ENCODE data around the gene GGPS1. TPM values are rescaled to one million over a fixed set of nuclear protein-coding genes. Genes with fewer than 3 reads are reported as not detected.

GGPS1 gene
- polyA plus RNA-seq, 1 donor (not counting 4 experiments of a cell fraction or from before 2014, with no cell fraction given) = 40.8 TPM

GRCh38 chr1:235342039-235342438 lies 13.7 kb downstream of the GGPS1 start:
- TF ChIP-seq, protein P1, sequence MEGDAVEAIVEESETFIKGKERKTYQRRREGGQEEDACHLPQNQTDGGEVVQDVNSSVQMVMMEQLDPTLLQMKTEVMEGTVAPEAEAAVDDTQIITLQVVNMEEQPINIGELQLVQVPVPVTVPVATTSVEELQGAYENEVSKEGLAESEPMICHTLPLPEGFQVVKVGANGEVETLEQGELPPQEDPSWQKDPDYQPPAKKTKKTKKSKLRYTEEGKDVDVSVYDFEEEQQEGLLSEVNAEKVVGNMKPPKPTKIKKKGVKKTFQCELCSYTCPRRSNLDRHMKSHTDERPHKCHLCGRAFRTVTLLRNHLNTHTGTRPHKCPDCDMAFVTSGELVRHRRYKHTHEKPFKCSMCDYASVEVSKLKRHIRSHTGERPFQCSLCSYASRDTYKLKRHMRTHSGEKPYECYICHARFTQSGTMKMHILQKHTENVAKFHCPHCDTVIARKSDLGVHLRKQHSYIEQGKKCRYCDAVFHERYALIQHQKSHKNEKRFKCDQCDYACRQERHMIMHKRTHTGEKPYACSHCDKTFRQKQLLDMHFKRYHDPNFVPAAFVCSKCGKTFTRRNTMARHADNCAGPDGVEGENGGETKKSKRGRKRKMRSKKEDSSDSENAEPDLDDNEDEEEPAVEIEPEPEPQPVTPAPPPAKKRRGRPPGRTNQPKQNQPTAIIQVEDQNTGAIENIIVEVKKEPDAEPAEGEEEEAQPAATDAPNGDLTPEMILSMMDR (optimal IDR thresholded peaks at IDR 0.05 in 1 of 3, IDR thresholded peaks at IDR 0.05 in 1 of 3, conservative IDR thresholded peaks at IDR 0.05 in 1 of 3; ENCODE audit: extremely low read depth in 1 of 3, insufficient read depth in 2 of 3, low read length in 3 of 3) = no peak
- no peak for TF ChIP-seq EZH2 (IDR thresholded peaks at IDR 0.05; ENCODE audit: low read length)
- no peak for DNase-seq (ENCODE audit: low read depth, low spot score)
- FAIRE-seq = no peak
- H3K9ac ChIP-seq (ENCODE audit: control insufficient read depth, extremely low read depth, insufficient read depth, low read length) = no peak overlapping the region
- H4K20me1 ChIP-seq (ENCODE audit: control insufficient read depth, extremely low read depth, insufficient read depth, low read length) = no peaks in the 10 kb centered on the region
- no peaks in the 10 kb centered on the region for H3K79me2 ChIP-seq (ENCODE audit: control insufficient read depth, insufficient read depth, low read length)
- no peak overlapping the region for H3K27ac ChIP-seq (ENCODE audit: control insufficient read depth, insufficient read depth, low read length)
- H3K4me1 ChIP-seq (ENCODE audit: control insufficient read depth, extremely low read depth, insufficient read depth, low read length) = no peaks in the 10 kb centered on the region
- H3K27me3 ChIP-seq (ENCODE audit: control insufficient read depth, extremely low read depth, insufficient read depth, low read length) = no peaks in the 10 kb centered on the region
- no peak overlapping the region for H3K4me3 ChIP-seq (ENCODE audit: control insufficient read depth in 2 of 3, extremely low read depth in 1 of 3, insufficient read depth in 2 of 3, low read depth in 1 of 3, low read length in 3 of 3)
- H2AFZ ChIP-seq (ENCODE audit: control insufficient read depth, low read length) = no peak overlapping the region
- peaks cover 3 to 4% of the 10 kb centered on the region in 2 experiments for H3K36me3 ChIP-seq (ENCODE audit: control insufficient read depth in 2 of 2, extremely low read depth in 1 of 2, insufficient read depth in 2 of 2, low read length in 2 of 2)
- H3K9me3 ChIP-seq (ENCODE audit: control insufficient read depth, low read depth, low read length) = no peaks in the 10 kb centered on the region
- no peak overlapping the region for H3K4me2 ChIP-seq (ENCODE audit: control insufficient read depth, extremely low read depth, insufficient read depth, low read depth, low read length)
- dilution Hi-C loops (cut with MboI; ENCODE audit: extremely low pct_ligation_motif_present, low sequenced_read_pairs) = no loop called here
- no peaks in the 10 kb centered on the region for H3K9me1 ChIP-seq (ENCODE audit: control insufficient read depth, extremely low read depth, insufficient read depth, low read length)

GRCh38 chr1:235342471-235342870 lies 14.1 kb downstream of the GGPS1 start:
- no peaks in the 10 kb centered on the region for H3K9me3 ChIP-seq (ENCODE audit: control insufficient read depth, low read depth, low read length)
- TF ChIP-seq, protein P1 (optimal IDR thresholded peaks at IDR 0.05 in 1 of 3, IDR thresholded peaks at IDR 0.05 in 1 of 3, conservative IDR thresholded peaks at IDR 0.05 in 1 of 3; ENCODE audit: extremely low read depth in 1 of 3, insufficient read depth in 2 of 3, low read length in 3 of 3) = no peak
- TF ChIP-seq EZH2 (IDR thresholded peaks at IDR 0.05; ENCODE audit: low read length) = no peak
- H3K4me1 ChIP-seq (ENCODE audit: control insufficient read depth, extremely low read depth, insufficient read depth, low read length) = no peaks in the 10 kb centered on the region
- H4K20me1 ChIP-seq (ENCODE audit: control insufficient read depth, extremely low read depth, insufficient read depth, low read length) = no peaks in the 10 kb centered on the region
- H2AFZ ChIP-seq (ENCODE audit: control insufficient read depth, low read length) = no peak overlapping the region
- FAIRE-seq = no peak
- H3K9ac ChIP-seq (ENCODE audit: control insufficient read depth, extremely low read depth, insufficient read depth, low read length) = no peak overlapping the region
- dilution Hi-C loops (cut with MboI; ENCODE audit: extremely low pct_ligation_motif_present, low sequenced_read_pairs) = no loop called here
- no peaks in the 10 kb centered on the region for H3K27me3 ChIP-seq (ENCODE audit: control insufficient read depth, extremely low read depth, insufficient read depth, low read length)
- no peaks in the 10 kb centered on the region for H3K9me1 ChIP-seq (ENCODE audit: control insufficient read depth, extremely low read depth, insufficient read depth, low read length)
- no peaks in the 10 kb centered on the region for H3K79me2 ChIP-seq (ENCODE audit: control insufficient read depth, insufficient read depth, low read length)
- H3K4me2 ChIP-seq (ENCODE audit: control insufficient read depth, extremely low read depth, insufficient read depth, low read depth, low read length) = no peak overlapping the region
- no peak for DNase-seq (ENCODE audit: low read depth, low spot score)
- peaks cover 3 to 4% of the 10 kb centered on the region in 2 experiments for H3K36me3 ChIP-seq (ENCODE audit: control insufficient read depth in 2 of 2, extremely low read depth in 1 of 2, insufficient read depth in 2 of 2, low read length in 2 of 2)
- H3K27ac ChIP-seq (ENCODE audit: control insufficient read depth, insufficient read depth, low read length) = no peak overlapping the region
- H3K4me3 ChIP-seq (ENCODE audit: control insufficient read depth in 2 of 3, extremely low read depth in 1 of 3, insufficient read depth in 2 of 3, low read depth in 1 of 3, low read length in 3 of 3) = no peak overlapping the region
